GM23338 (cell line): ENCODE data around the gene SH2D4B. TPM values are rescaled to one million over a fixed set of nuclear protein-coding genes. Genes with fewer than 3 reads are reported as not detected.

Experiments used
- ATAC-seq: fragments of 200-7000 bp; cut with Tn5 transposase; 3 replicates; pipeline ENCODE4 v1.9.1; 2020
- DNase-seq: peaks from one replicate; pipeline ENCODE4 v3.0.0-alpha.2; 2015; ENCODE audit warnings: low spot score
- H2AFZ ChIP-seq: fragments of 200-600 bp; sonication (generic); 2 replicates; pipeline ENCODE4 v1.8.0; 2016; ENCODE audit warnings: antibody characterized with exemption, mild to moderate bottlenecking, moderate library complexity
- H3F3A ChIP-seq: fragments of 200-600 bp; sonication (generic); replicated peaks from 2 replicates; pipeline ENCODE4 v1.8.0; 2017; ENCODE audit warnings: antibody characterized with exemption, mixed run types, low read depth
- H3K27ac ChIP-seq: fragments of 200-600 bp; sonication (generic); 2 replicates; pipeline ENCODE4 v1.6.1; 2016; ENCODE audit warnings: low read depth
- H3K27me3 ChIP-seq: fragments of 200-600 bp; sonication (generic); 2 replicates; pipeline ENCODE4 v1.8.0; 2016; ENCODE audit warnings: mild to moderate bottlenecking, mixed run types, moderate library complexity; ENCODE audit not compliant: insufficient read depth
- H3K36me3 ChIP-seq: fragments of 200-600 bp; sonication (generic); 2 replicates; pipeline ENCODE4 v1.8.0; 2016; ENCODE audit warnings: mild to moderate bottlenecking; ENCODE audit not compliant: insufficient read depth
- H3K4me1 ChIP-seq: fragments of 200-600 bp; sonication (generic); 2 replicates; pipeline ENCODE4 v1.8.0; 2016; ENCODE audit warnings: mild to moderate bottlenecking, moderate library complexity; ENCODE audit not compliant: insufficient read depth
- H3K4me2 ChIP-seq: fragments of 200-600 bp; sonication (generic); 2 replicates; pipeline ENCODE4 v1.7.1; 2017; ENCODE audit warnings: mixed run types
- H3K4me3 ChIP-seq: fragments of 200-600 bp; sonication (generic); 2 replicates; pipeline ENCODE4 v1.6.1; 2016; ENCODE audit warnings: mixed run types
- H3K79me2 ChIP-seq: fragments of 200-600 bp; sonication (generic); replicated peaks from 2 replicates; pipeline ENCODE4 v1.8.0; 2017; ENCODE audit warnings: mild to moderate bottlenecking; ENCODE audit not compliant: insufficient read depth
- H3K9me2 ChIP-seq: fragments of 200-600 bp; sonication (generic); 2 replicates; pipeline ENCODE4 v1.8.0; 2017; ENCODE audit not compliant: insufficient read depth
- H4K20me1 ChIP-seq: fragments of 200-600 bp; sonication (generic); replicated peaks from 2 replicates; pipeline ENCODE4 v1.8.0; 2017; ENCODE audit warnings: mild to moderate bottlenecking; ENCODE audit not compliant: insufficient read depth
- H3K27ac Mint-ChIP-seq: 2 replicates; pipeline ENCODE4 v1.8.0; 2020; ENCODE audit warnings: inconsistent platforms, mild to moderate bottlenecking, moderate library complexity, mixed read lengths
- H3K27me3 Mint-ChIP-seq: 3 replicates; pipeline ENCODE4 v1.8.0; 2022; ENCODE audit warnings: low read depth, mild to moderate bottlenecking, moderate library complexity, mixed read lengths, inconsistent platforms; ENCODE audit not compliant: insufficient read depth, poor library complexity
- H3K36me3 Mint-ChIP-seq: 3 replicates; pipeline ENCODE4 v1.8.0; 2021; ENCODE audit warnings: low read depth, mild to moderate bottlenecking, inconsistent platforms, moderate library complexity, mixed read lengths
- H3K4me1 Mint-ChIP-seq: 3 replicates; pipeline ENCODE4 v1.8.0; 2020; ENCODE audit warnings: mild to moderate bottlenecking, inconsistent platforms, mixed read lengths
- H3K4me3 Mint-ChIP-seq: 3 replicates; pipeline ENCODE4 v1.8.0; 2021; ENCODE audit warnings: moderate library complexity, mild to moderate bottlenecking, inconsistent platforms, mixed read lengths
- H3K9me3 Mint-ChIP-seq: 3 replicates; pipeline ENCODE4 v1.8.0; 2020; ENCODE audit warnings: moderate library complexity, mild to moderate bottlenecking, inconsistent platforms, mixed read lengths
- CREB1 ChIP-seq: fragments of 250-450 bp; sonication (Bioruptor Pico); IDR thresholded peaks from 2 replicates; pipeline ENCODE4 v1.5.0; 2020; ENCODE audit warnings: low read depth, mild to moderate bottlenecking, moderate library complexity
- CTCF ChIP-seq, 2 experiments: fragments of 200-600 bp in 1 of 2; sonication (generic) in 1 of 2; conservative IDR thresholded peaks; 2 replicates each; pipeline versions ENCODE4 v1.5.1 to v1.6.1; 2016 to 2017; ENCODE audit warnings: antibody characterized with exemption in 2 of 2, low read depth in 2 of 2, mild to moderate bottlenecking in 2 of 2, moderate library complexity in 1 of 2
- ETS1 ChIP-seq: IDR thresholded peaks from 2 replicates; pipeline ENCODE4 v1.6.1; 2016; ENCODE audit warnings: antibody characterized with exemption
- EZH2 ChIP-seq: fragments of 200-600 bp; sonication (generic); IDR thresholded peaks from one replicate; pipeline ENCODE4 v1.8.0; 2017; ENCODE audit warnings: antibody characterized with exemption, mild to moderate bottlenecking, low read depth; ENCODE audit not compliant: unreplicated experiment
- EZH2phosphoT487 ChIP-seq: fragments of 200-600 bp; sonication (generic); IDR thresholded peaks from one replicate; pipeline ENCODE4 v1.8.1; 2018; ENCODE audit warnings: antibody characterized with exemption; ENCODE audit not compliant: unreplicated experiment
- JUNB ChIP-seq: IDR thresholded peaks from one replicate; pipeline ENCODE4 v1.6.1; 2016; ENCODE audit warnings: antibody characterized with exemption; ENCODE audit not compliant: unreplicated experiment
- NANOG ChIP-seq: IDR thresholded peaks from 2 replicates; pipeline ENCODE4 v1.6.1; 2016; ENCODE audit warnings: antibody characterized with exemption, borderline replicate concordance
- POLR2AphosphoS5 ChIP-seq: IDR thresholded peaks from 2 replicates; pipeline ENCODE4 v1.6.1; 2016; ENCODE audit warnings: antibody characterized with exemption, low read depth
- REST ChIP-seq: IDR thresholded peaks from one replicate; pipeline ENCODE4 v1.6.1; 2018; ENCODE audit warnings: antibody characterized with exemption; ENCODE audit not compliant: unreplicated experiment
- STAT1 ChIP-seq: IDR thresholded peaks from one replicate; pipeline ENCODE4 v1.6.1; 2016; ENCODE audit warnings: antibody characterized with exemption; ENCODE audit not compliant: unreplicated experiment
- ZNF114 ChIP-seq: fragments of 250-450 bp; sonication (Bioruptor Pico); IDR thresholded peaks from 2 replicates; pipeline ENCODE4 v1.5.0; 2020; ENCODE audit warnings: mild to moderate bottlenecking, moderate library complexity
- ZNF331 ChIP-seq: fragments of 250-450 bp; sonication (Bioruptor Pico); IDR thresholded peaks from 2 replicates; pipeline ENCODE4 v1.5.0; 2020; ENCODE audit warnings: low read depth, mild to moderate bottlenecking, moderate library complexity
- ZNF462 ChIP-seq: fragments of 250-450 bp; sonication (Bioruptor Pico); IDR thresholded peaks from 2 replicates; pipeline ENCODE4 v1.5.0; 2020; ENCODE audit warnings: mild to moderate bottlenecking, moderate library complexity
- polyA plus RNA-seq: library from polyadenylated mRNA; unstranded; fragments of >200 nt; fragmentation: Nextera tagmentation; extraction: Ambion mirVana; gene quantifications from 2 replicates; pipeline ENCODE4 v1.2.1, GENCODE V29; 2016
- total RNA-seq: library from RNA; depleted of rRNA; stranded (reverse); fragments of >200 nt; shearing (Covaris generic); gene quantifications from 2 replicates; pipeline ENCODE4 v1.2.3, GENCODE V29; 2014

SH2D4B gene
- total and polyA plus RNA-seq, 2 experiments from 2014 or later = 0.08 TPM; not detected in 1

- ATAC-seq = no peak
- Histone ChIP-seq H3K4me3 (no peak overlapping the region), H3K27me3 (no peaks in the 10 kb centered on the region), H3F3A (no peaks in the 10 kb centered on the region), H3K36me3 (no peaks in the 10 kb centered on the region), H3K9me2 (0 out of 2 replicates have a peak, but pooled peaks cover 3% of the 10 kb centered on the region), H3K4me1 (no peaks in the 10 kb centered on the region), H3K27ac (no peak overlapping the region), H4K20me1 (no peaks in the 10 kb centered on the region), H3K79me2 (no peaks in the 10 kb centered on the region), H2AFZ (no peak overlapping the region), H3K4me2 (no peak overlapping the region)
- Mint-ChIP-seq H3K4me3 (no peak overlapping the region), H3K27ac (no peak overlapping the region), H3K27me3 (peaks cover 3% of the 10 kb centered on the region), H3K4me1 (no peaks in the 10 kb centered on the region), H3K36me3 (no peaks in the 10 kb centered on the region), H3K9me3 (no peaks in the 10 kb centered on the region)
- DNase-seq = no peak
- TF ChIP-seq NANOG = no peak
- no peak for TF ChIP-seq CREB1 (CRISPR knock-in tag)
- TF ChIP-seq ZNF462 (CRISPR knock-in tag) = no peak
- TF ChIP-seq EZH2 = no peak
- no peak for TF ChIP-seq ETS1
- no peak for TF ChIP-seq ZNF114 (CRISPR knock-in tag)
- TF ChIP-seq REST = no peak
- TF ChIP-seq EZH2phosphoT487 = no peak
- no peak for TF ChIP-seq STAT1
- no peak for TF ChIP-seq ZNF331
- no peak for TF ChIP-seq CTCF (conservative IDR thresholded peaks at IDR 0.05; ENCODE audit: low read depth in 2 of 2)
- no peak for TF ChIP-seq JUNB
- no peak for TF ChIP-seq POLR2AphosphoS5
Measured at GRCh38 chr10:80646366-80646765, 108.7 kb downstream of the SH2D4B start.
